OCI-LY7 (cell line): Measurements from ENCODE around the gene AQP9. TPM values are rescaled to one million over a fixed set of nuclear protein-coding genes. Genes with fewer than 3 reads are reported as not detected.

Experiments used
- BruUV-seq: library from RNA; stranded (reverse); fragments of 400-500 nt; replicated peaks from 2 replicates; lab custom pipeline; 2021; lab: Mats Ljungman, UMichigan
- CTCF ChIA-PET: fragments of 300-600 bp; sonication (Branson Sonifier 250); formaldehyde crosslinking; loops from one replicate; lab custom pipeline; 2022; ENCODE audit warnings: antibody characterized with exemption; ENCODE audit not compliant: unreplicated experiment; lab: Charles Lee
- POLR2A ChIA-PET: fragments of 300-600 bp; sonication (Branson Sonifier 250); formaldehyde crosslinking; loops from one replicate; lab custom pipeline; 2022; ENCODE audit warnings: antibody characterized with exemption; lab: Charles Lee
- DNase-seq: peaks from one replicate; pipeline ENCODE4 v3.0.0-alpha.2; 2015; ENCODE audit warnings: low spot score
- H2AFZ ChIP-seq: fragments of 200-600 bp; sonication (generic), shearing (Covaris generic); 2 replicates; pipeline ENCODE4 v1.6.1; 2014; ENCODE audit warnings: mild to moderate bottlenecking, antibody characterized with exemption, low read length, moderate library complexity
- H3K27ac ChIP-seq: fragments of 200-600 bp; sonication (generic); 2 replicates; pipeline ENCODE4 v1.5.1; 2014; ENCODE audit warnings: mixed run types, low read depth, mild to moderate bottlenecking, moderate library complexity, low read length, inconsistent platforms; ENCODE audit not compliant: poor library complexity, severe bottlenecking
- H3K36me3 ChIP-seq: fragments of 200-600 bp; sonication (generic); 2 replicates; pipeline ENCODE4 v1.6.1; 2014; ENCODE audit warnings: mild to moderate bottlenecking, antibody characterized with exemption, low read length, moderate library complexity, mixed read lengths; ENCODE audit not compliant: insufficient read depth
- H3K4me1 ChIP-seq: fragments of 200-600 bp; sonication (generic); 2 replicates; pipeline ENCODE4 v1.5.1; 2014; ENCODE audit warnings: mild to moderate bottlenecking, low read length; ENCODE audit not compliant: insufficient read depth, poor library complexity, severe bottlenecking
- H3K4me2 ChIP-seq: fragments of 200-600 bp; sonication (generic); 2 replicates; pipeline ENCODE4 v1.6.1; 2014; ENCODE audit warnings: mild to moderate bottlenecking, low read length
- H3K4me3 ChIP-seq: fragments of 200-600 bp; sonication (generic); 2 replicates; pipeline ENCODE4 v1.5.1; 2014; ENCODE audit warnings: mild to moderate bottlenecking, low read depth, low read length; ENCODE audit not compliant: poor library complexity, severe bottlenecking
- H3K79me2 ChIP-seq: fragments of 200-600 bp; sonication (generic); 2 replicates; pipeline ENCODE4 v1.6.1; 2016; ENCODE audit warnings: low read depth, mild to moderate bottlenecking, low read length, moderate library complexity, mixed read lengths; ENCODE audit not compliant: insufficient read depth
- H3K9me2 ChIP-seq: fragments of 200-600 bp; sonication (generic); 2 replicates; pipeline ENCODE4 v1.6.1; 2016; ENCODE audit warnings: mild to moderate bottlenecking, low read length, mixed read lengths; ENCODE audit not compliant: insufficient read depth
- H3K9me3 ChIP-seq: fragments of 200-600 bp; sonication (generic); 2 replicates; pipeline ENCODE4 v1.6.1; 2014; ENCODE audit warnings: mild to moderate bottlenecking, mixed run types, low read length, mixed read lengths
- H4K20me1 ChIP-seq: fragments of 200-600 bp; sonication (generic); 2 replicates; pipeline ENCODE4 v1.6.1; 2014; ENCODE audit warnings: mild to moderate bottlenecking, antibody characterized with exemption, low read length, moderate library complexity, mixed read lengths; ENCODE audit not compliant: insufficient read depth
- EZH2phosphoT487 ChIP-seq: fragments of 200-600 bp; sonication (generic); IDR thresholded peaks from 2 replicates; pipeline ENCODE4 v1.6.1; 2018; ENCODE audit warnings: low read depth, borderline replicate concordance, mild to moderate bottlenecking, mixed run types, antibody characterized with exemption, low read length, moderate library complexity, mixed read lengths
- intact Hi-C: fragments of 100-400 bp; cut with micrococcal nuclease; formaldehyde crosslinking; loops from one replicate; pipeline ENCODE4 v1.10.0; 2022; ENCODE audit not compliant: unreplicated experiment
- total RNA-seq, 2 experiments: library from RNA; depleted of rRNA in 1 of 2; stranded (reverse); fragments of >200 nt in 1 of 2; shearing (Covaris generic) in 1 of 2; gene quantifications; 2 replicates each; pipeline ENCODE4 v1.2.3, GENCODE V29; 2014 to 2022
- TF ChIP-seq, protein P1 (sequence below): fragments of 200-600 bp; sonication (generic); conservative IDR thresholded peaks from 2 replicates; pipeline ENCODE4 v1.5.1; 2014; ENCODE audit warnings: mild to moderate bottlenecking, antibody characterized with exemption, low read length, moderate library complexity, mixed read lengths

AQP9 gene
- total RNA-seq, 2 experiments from 2014 or later = not detected

DNA sequence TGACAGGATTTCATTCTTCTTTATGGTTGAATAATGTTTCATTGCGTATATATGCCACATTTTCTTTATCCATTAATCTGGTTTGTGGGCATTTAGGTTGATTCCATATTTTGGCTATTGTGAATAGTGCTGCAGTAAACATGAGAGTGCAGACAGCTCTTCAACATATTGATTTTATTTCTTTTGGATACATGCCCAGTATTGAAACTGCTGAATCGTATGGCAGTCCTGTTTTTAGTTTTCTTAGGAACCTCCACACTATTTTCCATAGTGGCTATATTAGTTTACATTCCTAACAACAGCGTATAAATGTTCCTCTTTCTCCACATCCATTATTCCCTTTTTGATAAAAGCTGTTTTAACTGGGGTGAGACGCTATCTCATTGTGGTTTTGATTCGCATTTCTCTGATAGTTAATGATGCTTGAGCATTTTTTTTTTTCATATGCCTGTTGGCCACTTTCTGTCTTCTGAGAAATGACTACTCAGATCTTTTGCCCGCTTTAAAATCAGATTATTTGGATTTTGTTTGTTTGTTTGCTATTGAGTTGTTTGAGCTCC, 21.7 kb downstream of the AQP9 start:
- Histone ChIP-seq H3K4me3 (no peak overlapping the region), H4K20me1 (no peaks in the 10 kb centered on the region), H3K9me2 (no peaks in the 10 kb centered on the region), H3K79me2 (no peaks in the 10 kb centered on the region), H2AFZ (no peak overlapping the region), H3K4me2 (no peak overlapping the region), H3K9me3 (no peaks in the 10 kb centered on the region), H3K27ac (no peak overlapping the region), H3K4me1 (no peaks in the 10 kb centered on the region), H3K36me3 (no peaks in the 10 kb centered on the region)
- TF ChIP-seq, protein P1, sequence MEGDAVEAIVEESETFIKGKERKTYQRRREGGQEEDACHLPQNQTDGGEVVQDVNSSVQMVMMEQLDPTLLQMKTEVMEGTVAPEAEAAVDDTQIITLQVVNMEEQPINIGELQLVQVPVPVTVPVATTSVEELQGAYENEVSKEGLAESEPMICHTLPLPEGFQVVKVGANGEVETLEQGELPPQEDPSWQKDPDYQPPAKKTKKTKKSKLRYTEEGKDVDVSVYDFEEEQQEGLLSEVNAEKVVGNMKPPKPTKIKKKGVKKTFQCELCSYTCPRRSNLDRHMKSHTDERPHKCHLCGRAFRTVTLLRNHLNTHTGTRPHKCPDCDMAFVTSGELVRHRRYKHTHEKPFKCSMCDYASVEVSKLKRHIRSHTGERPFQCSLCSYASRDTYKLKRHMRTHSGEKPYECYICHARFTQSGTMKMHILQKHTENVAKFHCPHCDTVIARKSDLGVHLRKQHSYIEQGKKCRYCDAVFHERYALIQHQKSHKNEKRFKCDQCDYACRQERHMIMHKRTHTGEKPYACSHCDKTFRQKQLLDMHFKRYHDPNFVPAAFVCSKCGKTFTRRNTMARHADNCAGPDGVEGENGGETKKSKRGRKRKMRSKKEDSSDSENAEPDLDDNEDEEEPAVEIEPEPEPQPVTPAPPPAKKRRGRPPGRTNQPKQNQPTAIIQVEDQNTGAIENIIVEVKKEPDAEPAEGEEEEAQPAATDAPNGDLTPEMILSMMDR = no peak
- TF ChIP-seq EZH2phosphoT487 = no peak
- no peak for DNase-seq
- POLR2A ChIA-PET = interaction anchor here (0.7 kb wide), 1 partner anchor 21 kb away, joined by 3 read pairs; no protein-coding TSS in a partner anchor
- no TSS peak for BruUV-seq
- CTCF ChIA-PET = no interaction called here
- intact Hi-C loops = no loop called here

DNA sequence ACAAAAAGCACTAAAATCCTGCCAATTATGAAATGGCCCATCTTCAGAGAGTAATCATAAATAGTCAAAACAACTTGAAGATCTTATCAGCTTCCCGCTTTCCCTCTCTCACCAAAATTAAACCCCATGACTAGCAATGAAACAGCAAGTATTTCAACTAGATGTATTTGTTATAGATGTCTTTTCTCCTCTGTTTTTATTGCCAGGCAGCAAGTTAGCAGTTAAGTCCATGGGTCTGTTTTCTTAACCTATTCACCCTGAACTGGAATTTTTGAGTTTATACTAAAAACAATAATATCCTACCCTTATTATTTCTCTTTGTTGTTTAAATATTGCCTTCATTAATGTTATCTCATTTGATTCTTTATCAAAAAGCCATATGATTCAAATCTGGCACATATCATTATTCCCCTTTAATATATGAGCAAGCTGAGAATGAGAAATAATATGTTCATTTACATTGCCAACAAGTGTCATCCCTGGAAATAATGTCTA, 23.3 kb downstream of the AQP9 start:
- Histone ChIP-seq H3K4me2 (no peak overlapping the region), H4K20me1 (no peaks in the 10 kb centered on the region), H3K9me3 (no peaks in the 10 kb centered on the region), H3K4me3 (no peak overlapping the region), H3K9me2 (no peaks in the 10 kb centered on the region), H3K27ac (no peak overlapping the region), H2AFZ (no peak overlapping the region), H3K4me1 (no peaks in the 10 kb centered on the region), H3K79me2 (no peaks in the 10 kb centered on the region), H3K36me3 (no peaks in the 10 kb centered on the region)
- no peak for TF ChIP-seq EZH2phosphoT487
- TF ChIP-seq, protein P1 = no peak
- ChIA-PET POLR2A (no interaction called here), CTCF (no interaction called here)
- DNase-seq = no peak
- no TSS peak for BruUV-seq
- intact Hi-C loops = no loop called here

DNA sequence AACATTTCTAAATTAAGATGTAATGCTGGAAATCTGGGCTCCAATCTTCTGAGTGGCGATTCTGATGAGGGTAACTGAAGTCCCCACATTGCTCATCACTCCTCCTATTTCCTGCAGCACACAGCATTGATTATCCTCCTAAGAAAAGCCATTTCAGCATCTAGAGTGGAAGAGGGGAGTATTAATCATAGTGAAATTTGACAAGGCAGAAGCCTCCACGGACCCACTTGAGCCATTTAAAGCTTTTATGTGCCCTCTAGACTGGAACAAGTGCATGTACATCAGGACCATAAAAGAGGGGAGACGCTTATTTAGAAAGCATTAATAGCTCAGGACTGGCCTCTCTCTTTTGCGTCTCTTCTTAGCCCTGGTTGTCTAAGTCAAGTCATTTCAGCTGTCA, 25.8 kb downstream of the AQP9 start:
- H3K4me2 ChIP-seq = no peak overlapping the region
- no peak for TF ChIP-seq EZH2phosphoT487
- TF ChIP-seq, protein P1 = no peak
- BruUV-seq = no TSS peak
- no peaks in the 10 kb centered on the region for H3K79me2 ChIP-seq
- H3K4me1 ChIP-seq = no peaks in the 10 kb centered on the region
- H3K36me3 ChIP-seq = no peaks in the 10 kb centered on the region
- no peak overlapping the region for H2AFZ ChIP-seq
- no peak for DNase-seq
- ChIA-PET POLR2A (no interaction called here), CTCF (no interaction called here)
- no peaks in the 10 kb centered on the region for H3K9me3 ChIP-seq
- H3K9me2 ChIP-seq = no peaks in the 10 kb centered on the region
- no peaks in the 10 kb centered on the region for H4K20me1 ChIP-seq
- H3K4me3 ChIP-seq = no peak overlapping the region
- intact Hi-C loops = no loop called here
- H3K27ac ChIP-seq = no peak overlapping the region
